ENCODE measurements around the gene NOLC1.
"Not testable (repeated sequence)": the region's sequence is repeated elsewhere in the genome, so short reads cannot be mapped to it uniquely, and the experiment has no call there.

Gene NOLC1

DNA sequence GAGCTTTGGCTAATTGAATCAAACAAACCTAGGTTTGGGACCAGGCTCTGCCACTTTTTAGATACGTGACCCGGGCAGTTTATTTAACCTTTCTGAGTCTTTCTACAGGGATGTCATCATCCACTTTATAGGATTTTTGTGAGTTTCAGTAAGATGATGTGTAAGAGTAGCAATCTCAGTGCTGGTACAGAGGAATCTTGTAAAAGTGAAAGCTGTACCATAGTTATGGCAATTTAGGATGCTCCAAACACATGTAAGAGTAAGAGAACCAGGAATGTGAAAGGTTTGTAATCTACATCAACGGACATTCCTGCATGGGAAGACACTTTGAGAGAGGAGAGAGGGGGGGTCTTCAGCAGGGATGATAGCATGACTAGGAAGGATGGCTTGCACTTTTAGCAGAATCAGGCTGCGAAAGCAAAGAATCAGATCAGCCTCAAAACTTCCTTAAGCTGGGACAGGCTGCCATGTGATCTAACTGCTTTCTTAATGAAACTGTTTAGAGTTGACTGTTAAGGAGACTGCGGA lies 968 bp downstream of the NOLC1 start:
- ATAC-seq (no peak), DNase-seq (no peak)

DNA sequence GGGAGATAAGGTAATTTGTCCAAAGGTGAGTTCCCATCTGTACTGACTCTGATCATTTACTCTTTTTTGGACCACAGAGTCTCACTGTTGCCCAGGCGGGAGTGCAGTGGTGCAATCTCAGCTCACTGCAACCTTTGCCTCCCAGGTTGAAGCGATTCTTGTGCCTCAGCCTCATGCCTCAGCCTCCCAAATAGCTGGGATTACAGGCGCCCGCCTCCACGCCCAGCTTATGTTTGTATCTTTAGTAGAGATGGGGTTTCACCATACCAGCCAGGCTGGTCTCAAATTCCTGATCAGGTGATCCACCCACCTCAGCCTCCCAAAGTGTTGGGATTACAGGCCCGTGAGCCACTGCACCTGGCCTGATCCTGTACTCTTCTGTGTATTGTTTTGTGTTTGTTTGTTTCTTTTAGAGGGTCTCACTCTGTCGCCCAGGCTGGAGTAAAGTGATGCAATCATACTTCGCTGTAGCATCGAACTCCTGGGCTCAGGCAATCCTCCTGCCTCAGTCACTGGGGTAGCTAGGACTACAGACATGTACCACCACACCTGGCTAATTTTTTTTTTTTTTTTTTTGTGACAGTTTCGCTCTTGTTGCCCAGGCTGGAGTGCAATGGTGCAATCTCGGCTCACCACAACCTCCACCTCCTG lies 2.4 kb downstream of the NOLC1 start:
- DNase-seq (no peak), ATAC-seq (no peak)

DNA sequence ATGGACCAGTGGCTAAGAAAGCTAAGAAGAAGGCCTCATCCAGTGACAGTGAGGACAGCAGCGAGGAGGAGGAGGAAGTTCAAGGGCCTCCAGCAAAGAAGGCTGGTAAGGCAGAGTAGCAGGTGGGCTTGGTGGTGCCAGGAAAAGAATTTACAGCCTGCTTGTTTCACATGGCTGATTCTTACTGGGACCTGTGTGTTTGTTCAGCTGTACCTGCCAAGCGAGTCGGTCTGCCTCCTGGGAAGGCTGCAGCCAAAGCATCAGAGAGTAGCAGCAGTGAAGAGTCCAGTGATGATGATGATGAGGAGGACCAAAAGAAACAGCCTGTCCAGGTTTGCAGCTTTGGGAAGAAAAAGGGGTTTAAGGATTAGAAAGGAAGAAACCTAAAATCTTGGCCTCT lies 5.0 kb downstream of the NOLC1 start:
- DNase-seq (no peak), ATAC-seq (no peak)

DNA sequence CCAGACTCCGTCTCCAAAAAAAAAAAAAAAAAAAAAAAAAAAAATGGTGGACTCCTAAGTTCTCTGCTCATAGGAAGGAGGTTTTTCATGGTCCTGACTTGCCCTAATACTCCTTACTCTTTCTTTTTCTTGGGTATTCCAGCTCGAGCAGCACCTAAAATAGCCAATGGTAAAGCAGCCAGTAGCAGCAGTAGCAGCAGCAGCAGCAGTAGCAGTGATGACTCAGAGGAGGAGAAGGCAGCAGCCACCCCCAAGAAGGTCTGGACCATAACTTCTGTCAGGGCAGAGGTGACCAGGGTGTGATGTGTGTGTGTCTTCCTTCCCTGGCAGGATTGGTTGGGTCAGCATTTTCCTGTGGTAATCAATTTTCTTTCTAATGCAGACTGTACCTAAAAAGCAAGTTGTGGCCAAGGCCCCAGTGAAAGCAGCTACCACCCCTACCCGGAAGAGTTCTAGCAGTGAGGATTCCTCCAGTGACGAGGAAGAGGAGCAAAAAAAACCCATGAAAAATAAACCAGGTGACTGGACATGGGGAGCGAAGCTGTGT lies 6.9 kb downstream of the NOLC1 start:
- DNase-seq = no peak
- ATAC-seq = no peak

DNA sequence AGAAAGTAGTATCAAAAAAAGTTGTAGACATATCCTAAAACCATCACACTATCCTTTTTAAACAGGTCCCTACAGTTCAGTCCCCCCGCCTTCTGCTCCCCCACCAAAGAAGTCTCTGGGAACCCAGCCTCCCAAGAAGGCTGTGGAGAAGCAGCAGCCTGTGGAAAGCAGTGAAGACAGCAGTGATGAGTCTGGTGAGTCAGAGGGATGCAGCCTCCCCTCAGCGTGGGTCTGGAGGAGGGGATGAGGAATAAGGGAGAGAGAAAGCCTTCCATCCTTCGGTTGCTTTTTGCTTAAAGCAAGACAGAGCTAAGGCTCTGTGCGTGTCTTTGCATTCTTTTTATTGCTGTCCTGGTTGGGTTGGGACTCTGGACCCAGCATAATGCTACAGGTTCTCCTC lies 7.6 kb downstream of the NOLC1 start:
- ATAC-seq = no peak
- no peak for DNase-seq

DNA sequence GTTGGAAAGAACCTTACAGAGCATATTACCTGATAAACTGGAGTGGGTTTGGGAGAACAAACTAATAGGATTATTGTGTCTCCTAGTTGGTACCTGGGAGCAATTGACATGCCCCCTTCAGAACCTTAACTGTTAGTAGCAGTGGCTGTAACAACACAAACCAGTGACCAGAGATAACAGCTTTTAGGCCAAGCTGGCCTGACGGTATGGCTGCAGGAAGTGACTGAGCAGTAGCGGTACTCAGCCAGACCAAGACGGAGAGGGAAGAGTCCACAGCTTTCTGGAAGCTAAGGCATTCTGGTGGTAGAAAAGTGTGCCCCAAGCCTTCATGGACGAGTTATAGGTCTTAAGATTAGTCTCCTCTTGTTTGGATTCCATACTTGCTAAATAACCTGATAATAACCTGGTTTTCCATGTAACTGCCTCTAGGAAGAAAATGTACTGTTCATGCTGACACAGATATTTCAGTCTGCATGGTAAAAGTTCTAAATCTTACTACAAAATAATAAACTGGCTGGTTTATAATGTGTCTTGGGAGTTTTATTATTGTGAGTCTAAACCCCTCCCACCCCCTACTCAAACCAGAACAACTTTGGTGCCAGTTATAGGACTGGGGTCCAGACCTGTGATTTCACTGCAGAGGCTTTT lies 11.3 kb downstream of the NOLC1 start:
- ATAC-seq (no peak), DNase-seq (no peak)

DNA sequence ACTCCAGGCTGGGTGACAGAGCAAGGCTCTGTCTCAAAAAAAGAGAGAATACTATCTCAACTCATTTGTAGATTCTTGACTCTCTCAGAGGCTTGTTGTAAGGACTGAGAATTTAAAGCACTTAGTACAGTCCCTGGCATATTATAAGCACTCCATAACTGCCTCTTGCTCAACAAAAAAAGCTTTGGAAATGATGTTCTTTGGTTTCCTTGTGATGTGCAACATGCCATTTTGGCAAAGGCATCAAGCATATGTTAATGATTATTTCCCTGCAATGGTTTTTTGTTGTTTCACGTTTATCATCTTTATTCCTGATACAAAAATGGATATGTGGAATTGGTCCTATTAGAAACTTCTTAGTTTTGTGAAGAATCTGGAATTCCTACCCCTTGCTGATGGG lies 15.7 kb downstream of the NOLC1 start:
- no peak for ATAC-seq
- no peak for DNase-seq

DNA sequence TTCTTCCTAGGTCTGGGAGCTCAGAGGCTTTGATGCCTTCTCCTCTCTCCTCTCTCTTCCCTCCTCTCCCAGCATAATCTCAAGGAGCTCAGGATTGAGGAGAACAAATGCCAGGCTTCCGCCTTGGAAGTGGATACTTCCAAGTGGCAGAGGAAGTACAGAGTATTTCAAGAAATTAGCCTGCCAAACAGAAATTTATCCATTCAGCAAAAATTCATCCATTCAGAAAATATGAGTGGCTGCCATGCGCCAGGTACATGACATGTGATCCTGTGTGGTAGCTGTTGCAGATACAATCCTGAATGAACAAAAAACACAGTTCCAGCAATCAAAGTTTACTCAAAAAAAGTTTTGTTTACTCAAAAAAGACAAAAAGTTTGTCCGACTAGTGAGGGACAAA lies 18.4 kb downstream of the NOLC1 start:
- DNase-seq (no peak), ATAC-seq (no peak)

DNA sequence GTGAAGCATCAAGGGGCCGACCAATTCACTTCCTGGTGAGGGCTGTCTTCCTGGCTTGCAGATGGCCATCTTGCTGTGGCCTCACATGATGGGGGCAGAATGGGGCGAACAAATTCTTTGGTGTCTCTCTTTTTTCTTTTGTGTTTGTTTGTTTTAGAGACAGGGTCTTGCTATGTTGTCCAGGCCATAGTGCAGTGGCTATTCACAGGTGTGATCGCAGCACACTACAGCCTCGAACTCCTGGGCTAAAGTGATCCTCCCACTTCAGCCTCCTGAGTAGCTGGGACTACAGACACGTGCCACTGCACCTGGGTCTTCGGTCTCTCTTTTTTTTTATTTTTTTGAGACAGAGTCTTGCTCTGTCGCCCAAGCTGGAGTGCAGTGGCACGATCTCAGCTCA lies 20.1 kb downstream of the NOLC1 start:
- DNase-seq = no peak
- ATAC-seq = no peak

DNA sequence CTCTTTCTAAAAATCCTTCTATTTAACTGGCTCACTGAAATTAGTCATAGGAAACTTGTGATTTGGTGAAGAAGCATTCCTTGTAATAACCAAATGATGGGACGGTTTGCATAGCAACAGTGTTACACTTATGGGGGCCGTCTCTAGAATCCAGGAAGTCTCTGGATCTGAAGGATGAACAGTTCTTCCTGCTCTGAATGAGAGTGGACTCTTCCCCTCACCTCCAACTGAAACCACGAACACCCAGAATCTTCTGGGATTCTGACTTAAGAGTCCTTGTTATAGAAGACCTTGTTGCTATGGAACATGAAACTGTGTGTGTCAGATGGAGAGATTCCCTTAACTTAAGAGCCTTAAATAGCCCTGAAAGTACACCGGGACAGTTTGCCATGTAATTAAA lies 23.2 kb downstream of the NOLC1 start:
- no peak for ATAC-seq
- no peak for DNase-seq

DNA sequence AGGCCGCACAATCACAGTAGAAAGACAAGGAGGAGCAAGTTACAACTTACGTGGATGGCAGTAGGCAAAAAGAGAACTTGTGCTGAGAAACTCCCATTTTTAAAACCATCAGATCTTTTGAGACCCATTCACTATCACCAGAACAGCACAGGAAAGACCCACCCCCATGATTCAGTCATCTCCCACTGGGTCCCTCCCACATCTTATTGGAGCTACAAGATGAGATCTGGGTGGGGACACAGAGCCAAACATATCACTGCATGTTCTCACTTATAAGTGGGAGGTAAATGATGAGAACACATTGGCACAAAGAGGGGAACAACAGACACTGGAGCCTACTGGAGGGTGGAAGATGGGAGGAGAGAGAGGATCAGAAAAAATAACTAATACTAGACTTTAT lies 32.4 kb downstream of the NOLC1 start:
- DNase-seq (no peak), ATAC-seq (no peak)

DNA sequence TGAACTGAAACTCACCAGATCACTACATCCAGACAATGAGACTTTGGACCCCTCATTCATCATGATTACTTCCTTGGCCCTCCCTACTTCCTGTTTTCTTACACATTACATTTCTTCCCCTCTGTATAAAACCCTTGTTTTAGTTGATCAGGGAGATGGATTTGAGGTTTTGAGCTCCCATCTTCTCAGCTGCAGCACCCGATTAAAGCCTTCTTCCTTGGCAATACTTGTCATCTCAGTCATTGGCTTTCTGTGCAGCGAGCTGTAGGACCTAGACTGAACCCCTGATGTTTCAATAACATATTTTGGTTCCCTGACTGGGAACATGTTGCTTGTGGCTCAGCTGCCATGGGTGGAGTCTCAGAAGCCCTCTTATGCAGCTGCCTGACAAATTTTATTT lies 33.1 kb downstream of the NOLC1 start:
- no peak for DNase-seq

DNA sequence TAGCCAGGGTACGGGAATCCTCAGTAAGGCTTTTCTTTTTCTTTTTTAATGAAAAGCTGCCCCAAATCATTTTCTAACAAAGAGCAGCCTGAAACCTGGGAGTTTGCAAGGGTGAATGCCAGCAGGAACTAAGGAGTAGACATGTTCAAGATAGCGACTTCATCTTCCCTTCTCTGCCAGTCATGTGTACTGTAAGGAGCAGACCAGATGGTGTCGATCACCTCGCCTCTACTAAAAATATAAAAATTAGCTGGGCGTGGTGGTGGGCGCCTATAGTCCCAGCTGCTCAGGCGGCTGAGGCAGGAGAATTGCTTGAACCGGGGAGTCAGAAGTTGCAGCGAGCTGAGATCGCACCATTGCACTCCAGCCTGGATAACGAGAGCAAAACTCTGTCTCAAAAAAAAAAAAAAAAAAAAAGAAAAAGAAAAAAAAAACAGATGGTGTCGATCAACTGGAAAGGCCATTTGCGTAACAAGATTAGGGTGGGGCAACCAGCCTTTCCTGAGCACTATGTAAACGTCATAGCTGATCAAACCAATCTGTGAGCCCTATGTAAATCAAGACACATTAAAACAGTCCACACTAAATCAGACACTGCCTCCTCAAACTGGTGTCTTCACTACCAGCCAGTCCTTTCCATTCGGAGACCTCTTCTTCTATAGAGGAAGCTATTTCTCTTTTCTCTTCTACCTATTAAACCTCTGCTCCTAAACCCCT lies 33.8 kb downstream of the NOLC1 start:
- ATAC-seq (no peak), DNase-seq (no peak)

More for the DNA sequence above, 33.1 kb downstream of the NOLC1 start:
- no peak for ATAC-seq

DNA sequence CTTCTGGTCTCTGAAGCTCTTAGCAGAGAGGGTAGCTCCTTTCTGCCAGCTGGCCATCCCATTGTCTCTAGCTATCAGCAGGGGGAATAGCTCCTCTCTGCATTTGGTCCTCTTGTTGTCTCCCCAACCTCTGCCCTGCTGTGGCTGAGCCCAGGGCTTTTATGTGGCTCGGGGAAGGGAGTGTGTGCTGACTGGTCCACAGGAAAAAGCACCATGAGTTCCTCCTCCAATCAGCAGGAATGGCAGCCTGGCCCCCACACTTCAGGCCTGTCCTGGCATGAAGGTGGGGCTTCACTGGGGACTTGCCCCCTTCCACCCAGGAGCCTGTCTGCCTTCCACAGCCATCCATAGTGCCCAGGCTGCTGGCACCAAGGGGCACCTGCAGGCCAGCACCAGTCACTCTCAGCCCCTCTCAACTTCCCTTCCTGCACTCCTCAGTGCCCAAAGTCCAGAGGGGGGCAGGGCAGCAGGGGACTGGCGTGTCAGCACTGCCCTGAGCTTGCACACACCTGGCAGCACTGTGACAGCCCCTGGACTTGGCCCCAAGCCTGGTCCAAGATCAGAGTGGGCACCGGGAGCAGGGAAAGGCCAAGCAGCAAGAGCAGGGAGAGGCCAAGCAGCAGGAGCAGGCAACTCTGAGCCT lies 36.2 kb downstream of the NOLC1 start:
- ATAC-seq (no peak), DNase-seq (no peak)

DNA sequence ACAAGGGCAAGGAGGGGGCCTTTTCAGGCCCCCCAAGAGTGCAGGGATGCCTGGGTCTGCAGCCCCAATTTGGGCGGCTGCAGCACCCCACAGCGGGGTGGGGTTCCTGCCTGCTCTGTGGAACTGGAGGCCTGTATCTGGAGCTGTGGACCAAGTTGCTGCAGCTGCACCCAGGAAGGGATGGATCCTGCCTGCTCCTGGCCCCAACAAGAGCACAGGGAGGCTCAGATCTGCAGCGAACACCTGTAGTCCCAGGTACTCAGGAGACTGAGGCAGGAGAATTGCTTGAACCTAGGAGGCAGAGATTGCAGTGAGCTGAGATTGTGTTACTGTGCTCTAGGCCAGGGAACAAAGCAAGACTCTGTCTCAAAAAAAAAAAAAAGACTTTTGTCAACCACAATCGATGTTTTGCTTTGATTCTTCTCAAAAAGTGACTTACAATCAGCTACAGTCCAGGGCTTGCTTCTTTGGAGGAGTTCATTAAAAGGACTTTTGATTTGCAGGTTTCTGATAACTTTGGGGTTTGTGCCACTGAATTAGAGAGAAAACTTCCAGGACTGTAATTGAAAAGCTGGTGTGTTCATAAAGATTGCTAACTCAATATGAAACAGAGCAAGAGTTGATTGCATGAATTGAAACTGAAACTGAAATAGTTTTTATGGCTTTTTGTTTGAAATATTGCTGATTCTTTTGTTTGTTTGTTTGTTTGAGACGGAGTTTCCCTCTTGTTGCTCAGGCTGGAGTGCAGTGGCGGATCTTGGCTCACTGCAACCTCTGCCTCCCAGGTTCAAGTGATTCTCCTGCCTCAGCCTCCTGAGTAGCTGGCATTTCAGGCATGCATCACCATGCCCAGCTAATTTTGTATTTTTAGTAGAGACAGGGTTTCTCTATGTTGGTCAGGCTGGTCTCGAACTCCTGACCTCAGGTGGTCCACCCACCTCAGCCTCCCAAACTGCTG lies 37.0 kb downstream of the NOLC1 start:
- peak; percentile 55 for ATAC-seq
- DNase-seq = not testable (repeated sequence)

DNA sequence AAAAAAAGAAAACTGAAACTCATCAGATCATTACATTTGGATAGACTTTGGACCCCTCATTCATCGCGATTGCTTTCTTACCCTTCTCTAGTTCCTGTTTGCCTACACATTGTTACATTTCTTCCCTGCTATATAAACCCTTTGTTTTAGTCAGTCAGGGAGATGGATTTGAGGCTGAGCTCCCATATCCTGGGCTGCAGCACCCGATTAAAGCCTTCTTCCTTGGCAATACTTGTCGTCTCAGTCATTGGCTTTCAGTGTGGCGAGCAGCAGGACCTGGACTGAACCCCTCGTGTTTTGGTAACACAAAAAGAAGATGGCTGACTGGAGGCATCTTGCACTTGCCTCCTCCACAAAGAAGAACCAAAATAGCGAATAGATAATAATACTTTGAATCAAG lies 39.8 kb downstream of the NOLC1 start:
- ATAC-seq = no peak

DNA sequence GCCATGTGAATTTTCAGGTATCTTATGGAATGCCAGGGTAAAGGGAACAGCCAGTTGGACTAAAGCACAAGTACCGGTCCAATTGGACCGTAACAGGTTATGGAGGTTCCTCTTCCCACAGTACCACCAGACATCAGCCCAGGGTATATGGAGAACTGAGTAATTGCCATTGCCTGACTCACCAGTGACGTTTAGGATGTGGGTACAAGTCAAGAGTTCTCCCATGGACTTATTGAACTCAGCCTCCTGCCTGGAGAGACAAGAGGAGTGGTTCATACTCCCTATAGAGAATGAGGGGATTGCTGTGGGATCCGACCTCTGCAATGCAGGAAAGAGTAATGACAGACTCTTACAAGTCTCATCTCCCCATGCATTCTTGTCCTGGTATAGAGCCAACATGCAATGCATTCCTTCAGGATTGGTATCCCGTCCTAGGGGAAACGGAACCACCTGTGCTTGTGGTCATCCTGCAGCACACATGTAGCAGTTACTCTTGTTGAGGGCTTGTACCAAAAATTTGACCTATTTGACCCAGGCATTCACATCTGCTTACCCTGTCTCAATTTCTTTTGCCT lies 43.2 kb downstream of the NOLC1 start:
- ATAC-seq (no peak), DNase-seq (no peak)

More for the DNA sequence above, 39.8 kb downstream of the NOLC1 start:
- no peak for DNase-seq

DNA sequence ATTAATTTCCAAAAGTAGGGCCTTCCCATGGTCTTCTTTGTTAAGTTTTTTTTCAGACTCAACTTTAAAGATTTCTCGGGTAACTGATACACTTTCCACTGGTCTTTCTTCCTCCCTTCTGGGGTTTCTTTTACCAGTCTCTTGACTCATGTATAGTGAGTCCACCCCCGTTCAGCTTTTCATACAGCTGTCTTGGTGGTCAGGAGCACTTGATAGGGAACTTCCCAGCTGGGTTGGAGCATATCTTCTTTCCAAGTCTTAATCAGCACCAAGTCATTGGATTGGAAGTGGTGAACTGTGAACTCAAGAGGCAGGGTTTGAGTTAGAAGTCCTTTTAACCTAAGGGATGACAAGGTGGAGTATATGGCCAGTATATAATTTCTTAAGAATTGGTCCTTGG lies 44.7 kb downstream of the NOLC1 start:
- DNase-seq = peak; percentile 18

DNA sequence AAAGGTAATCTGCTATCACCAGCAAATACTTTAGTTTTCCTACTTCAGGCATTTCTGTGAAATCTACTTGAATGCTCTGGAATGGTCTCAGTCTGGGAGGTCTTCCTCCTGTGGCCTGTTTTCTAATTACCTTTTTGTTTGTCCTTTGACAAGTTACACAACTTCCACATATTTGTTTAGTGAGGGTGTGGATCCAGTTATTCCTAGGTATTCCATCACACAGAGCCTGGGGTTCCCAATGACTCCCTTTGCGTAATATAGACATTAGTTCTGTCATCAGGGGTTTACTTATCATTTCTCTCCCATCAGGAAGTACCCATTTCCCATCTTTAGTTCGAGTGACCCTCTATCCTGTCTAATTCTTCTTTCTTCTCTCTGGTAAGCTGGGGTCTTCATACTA lies 45.8 kb downstream of the NOLC1 start:
- ATAC-seq = no peak
- no peak for DNase-seq

More for the DNA sequence above, 44.7 kb downstream of the NOLC1 start:
- ATAC-seq = peak; percentile 97

DNA sequence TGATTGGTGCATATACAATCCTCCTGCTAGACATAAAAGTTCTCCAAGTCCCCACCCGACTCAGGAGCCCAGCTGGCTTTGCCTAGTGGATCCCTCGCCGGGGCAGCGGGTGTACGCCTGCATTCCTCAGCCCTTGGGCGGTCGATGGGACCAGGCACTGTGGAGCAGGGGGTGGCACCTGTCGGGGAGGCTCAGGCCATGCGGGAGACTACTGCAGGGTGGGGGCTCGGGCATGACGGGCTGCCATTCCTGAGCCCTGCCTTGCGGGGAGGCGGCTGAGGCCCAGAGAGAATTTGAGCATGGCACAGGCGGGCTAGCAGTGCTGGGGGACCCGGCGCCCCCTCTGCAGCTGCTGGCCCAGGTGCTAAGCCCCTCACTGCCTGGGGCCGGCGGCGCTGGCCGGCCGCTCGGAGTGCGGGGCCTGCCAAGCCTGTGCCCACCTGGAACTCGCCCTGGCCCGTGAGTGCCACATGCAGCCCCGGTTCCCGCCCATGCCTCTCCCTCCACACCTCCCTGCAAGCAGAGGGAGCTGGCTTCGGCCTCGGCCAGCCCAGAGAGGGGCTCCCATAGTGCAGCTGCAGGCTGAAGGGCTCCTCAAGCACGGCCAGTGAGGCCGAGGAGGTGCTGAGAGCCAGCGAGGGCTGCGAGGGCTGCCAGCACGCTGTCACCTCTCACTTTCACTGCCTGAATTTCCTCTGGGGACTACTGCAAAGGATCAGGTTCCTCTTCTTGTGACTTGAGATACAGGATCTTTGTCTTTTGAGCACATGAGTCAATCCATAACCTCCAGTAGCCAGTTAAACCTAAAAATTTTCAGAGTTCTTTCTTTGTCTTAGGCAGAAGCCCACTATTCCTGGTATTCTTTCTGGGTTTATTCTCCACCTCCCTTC lies 48.8 kb downstream of the NOLC1 start:
- no peak for ATAC-seq
- DNase-seq = no peak

All from stimulated activated naive CD8-positive, alpha-beta T cell treated with anti-CD3 and anti-CD28 coated beads, Interleukin-15, Interleukin-2, amounts not matched to agents 100 U/mL and 50 U/mL, for 24 hours (primary cell).